H9 (cell line): ENCODE results near the gene MAD2L1. TPM values are rescaled to one million over a fixed set of nuclear protein-coding genes. Genes with fewer than 3 reads are reported as not detected.

Experiments used
- DNase-seq: peaks from one replicate; pipeline ENCODE4 v3.0.0-alpha.2; 2017
- H2AFZ ChIP-seq: one replicate; pipeline ENCODE4 v1.6.1; 2013; ENCODE audit warnings: mild to moderate bottlenecking, low read length, control low read depth, moderate library complexity
- H2AK5ac ChIP-seq: 2 replicates; pipeline ENCODE4 v1.6.1; 2013; ENCODE audit warnings: low read length, control low read depth, mixed read lengths; ENCODE audit not compliant: insufficient read length
- H2BK120ac ChIP-seq: one replicate; pipeline ENCODE4 v1.6.1; 2013; ENCODE audit warnings: low read depth, mild to moderate bottlenecking, low read length, control low read depth, inconsistent platforms; ENCODE audit not compliant: poor library complexity, severe bottlenecking
- H2BK12ac ChIP-seq: 2 replicates; pipeline ENCODE4 v1.6.1; 2013; ENCODE audit warnings: low read length, control low read depth, mixed read lengths, low read depth; ENCODE audit not compliant: insufficient read length
- H2BK15ac ChIP-seq: 2 replicates; pipeline ENCODE4 v1.6.1; 2013; ENCODE audit warnings: low read depth, low read length, control low read depth
- H2BK20ac ChIP-seq: one replicate; pipeline ENCODE4 v1.6.1; 2013; ENCODE audit warnings: low read depth, mild to moderate bottlenecking, low read length, control low read depth, inconsistent platforms; ENCODE audit not compliant: poor library complexity, severe bottlenecking
- H2BK5ac ChIP-seq: 2 replicates; pipeline ENCODE4 v1.6.1; 2013; ENCODE audit warnings: low read length, control low read depth, mixed read lengths; ENCODE audit not compliant: insufficient read length
- H3K14ac ChIP-seq: 2 replicates; pipeline ENCODE4 v1.6.1; 2013; ENCODE audit warnings: low read length, control low read depth; ENCODE audit not compliant: insufficient read depth
- H3K18ac ChIP-seq: 2 replicates; pipeline ENCODE4 v1.6.1; 2013; ENCODE audit warnings: low read depth, mild to moderate bottlenecking, mixed read lengths, low read length, control low read depth; ENCODE audit not compliant: insufficient read length
- H3K23ac ChIP-seq: 2 replicates; pipeline ENCODE4 v1.6.1; 2013; ENCODE audit warnings: low read length, control low read depth, mixed read lengths, low read depth; ENCODE audit not compliant: insufficient read length
- H3K23me2 ChIP-seq: 2 replicates; pipeline ENCODE4 v1.6.1; 2013; ENCODE audit warnings: low read depth, mild to moderate bottlenecking, mixed read lengths, low read length, control low read depth; ENCODE audit not compliant: insufficient read length, poor library complexity, severe bottlenecking
- H3K27ac ChIP-seq: 2 replicates; pipeline ENCODE4 v1.5.1; 2013; ENCODE audit warnings: low read length, control low read depth, mixed read lengths, low read depth; ENCODE audit not compliant: insufficient read length
- H3K27me3 ChIP-seq: 2 replicates; pipeline ENCODE4 v1.6.1; 2013; ENCODE audit warnings: low read length, control low read depth, inconsistent platforms; ENCODE audit not compliant: insufficient read depth
- H3K4ac ChIP-seq: 2 replicates; pipeline ENCODE4 v1.6.1; 2013; ENCODE audit warnings: low read depth, mild to moderate bottlenecking, control low read depth, inconsistent platforms, low read length, moderate library complexity
- H3K4me1 ChIP-seq: 2 replicates; pipeline ENCODE4 v1.6.1; 2013; ENCODE audit warnings: low read length, control low read depth, inconsistent platforms; ENCODE audit not compliant: insufficient read depth
- H3K4me2 ChIP-seq: 2 replicates; pipeline ENCODE4 v1.6.1; 2013; ENCODE audit warnings: low read length, control low read depth, mixed read lengths; ENCODE audit not compliant: insufficient read length, insufficient read depth
- H3K56ac ChIP-seq: 2 replicates; pipeline ENCODE4 v1.6.1; 2013; ENCODE audit warnings: low read depth, mild to moderate bottlenecking, mixed read lengths, low read length, control low read depth; ENCODE audit not compliant: insufficient read length
- H3K79me1 ChIP-seq: 2 replicates; pipeline ENCODE4 v1.6.1; 2013; ENCODE audit warnings: low read depth, mild to moderate bottlenecking, moderate library complexity, low read length, control low read depth, inconsistent platforms; ENCODE audit not compliant: insufficient read depth, poor library complexity, severe bottlenecking
- H3K79me2 ChIP-seq: 2 replicates; pipeline ENCODE4 v1.6.1; 2013; ENCODE audit warnings: low read length, control low read depth, inconsistent platforms; ENCODE audit not compliant: insufficient read depth
- H3K9ac ChIP-seq: 2 replicates; pipeline ENCODE4 v1.6.1; 2013; ENCODE audit warnings: low read length, control low read depth, mixed read lengths; ENCODE audit not compliant: insufficient read length; ENCODE audit errors: extremely low read depth
- H3K9me3 ChIP-seq: one replicate; pipeline ENCODE4 v1.6.1; 2013; ENCODE audit warnings: low read depth, low read length, inconsistent platforms; ENCODE audit not compliant: control insufficient read depth
- H3T11ph ChIP-seq: one replicate; pipeline ENCODE4 v1.6.1; 2013; ENCODE audit warnings: mild to moderate bottlenecking, low read length, control low read depth, inconsistent platforms
- H4K20me1 ChIP-seq: one replicate; pipeline ENCODE4 v1.6.1; 2013; ENCODE audit not compliant: control insufficient read depth, insufficient read length, insufficient read depth
- H4K5ac ChIP-seq: 2 replicates; pipeline ENCODE4 v1.6.1; 2013; ENCODE audit warnings: low read depth, mild to moderate bottlenecking, mixed read lengths, low read length, control low read depth; ENCODE audit not compliant: insufficient read length
- H4K8ac ChIP-seq: replicated peaks from 2 replicates; pipeline ENCODE4 v1.6.1; 2013; ENCODE audit warnings: low read length, control low read depth, mixed read lengths, low read depth; ENCODE audit not compliant: insufficient read length
- H4K91ac ChIP-seq: 2 replicates; pipeline ENCODE4 v1.6.1; 2013; ENCODE audit warnings: low read depth, mild to moderate bottlenecking, moderate library complexity, mixed read lengths, low read length, control low read depth; ENCODE audit not compliant: insufficient read length
- H3K27ac Mint-ChIP-seq, 3 experiments: 2 replicates in 2 of 3; 3 replicates in 1 of 3; pipeline ENCODE4 v1.8.0; 2020 to 2021; ENCODE audit warnings: mixed read lengths in 3 of 3, mild to moderate bottlenecking in 1 of 3, moderate library complexity in 1 of 3
- H3K27me3 Mint-ChIP-seq: 2 replicates; pipeline ENCODE4 v1.8.0; 2021; ENCODE audit warnings: low read depth, mild to moderate bottlenecking, moderate library complexity, mixed read lengths
- H3K36me3 Mint-ChIP-seq, 3 experiments: 2 replicates in 2 of 3; 3 replicates in 1 of 3; pipeline ENCODE4 v1.8.0; 2020 to 2021; ENCODE audit warnings: low read depth in 3 of 3, mixed read lengths in 3 of 3; ENCODE audit not compliant: insufficient read depth in 1 of 3
- H3K4me1 Mint-ChIP-seq, 2 experiments: 2 replicates each; pipeline ENCODE4 v1.8.0; 2020; ENCODE audit warnings: mixed read lengths in 2 of 2
- H3K4me3 Mint-ChIP-seq, 2 experiments: 2 replicates in 1 of 2; 3 replicates in 1 of 2; pipeline ENCODE4 v1.8.0; 2020 to 2021; ENCODE audit warnings: mild to moderate bottlenecking in 2 of 2, mixed read lengths in 2 of 2, moderate library complexity in 1 of 2
- H3K9me3 Mint-ChIP-seq, 2 experiments: 2 replicates in 1 of 2; 3 replicates in 1 of 2; pipeline ENCODE4 v1.8.0; 2020; ENCODE audit warnings: mild to moderate bottlenecking in 2 of 2, mixed read lengths in 2 of 2, moderate library complexity in 1 of 2
- CTCF ChIP-seq: fragments of 200-600 bp; sonication (generic); conservative IDR thresholded peaks from 3 replicates; pipeline ENCODE4 v1.8.0; 2021; ENCODE audit warnings: antibody characterized with exemption, mild to moderate bottlenecking
- WGBS: extraction: QIAGEN DNeasy Blood & Tissue Kit; methylation state at CpG from one replicate; pipeline ENCODE4 v1.1.7; 2013; ENCODE audit warnings: missing lambda C conversion rate, low lambda C conversion rate, mixed read lengths; ENCODE audit not compliant: insufficient read length; ENCODE audit errors: extremely low coverage; 5-methylcytosine and 5-hydroxymethylcytosine counted together
- total RNA-seq: library from RNA; stranded (reverse); gene quantifications from 2 replicates; pipeline ENCODE4 v1.2.1, GENCODE V29; 2021

The MAD2L1 gene
- total RNA-seq, 1 experiment from 2014 or later: 87.2 TPM

GRCh38 chr4:120007896-120008436 lies 58.7 kb downstream of the MAD2L1 start:
- Histone ChIP-seq H3K4me1 (no peaks in the 10 kb centered on the region), H3K4me2 (no peak overlapping the region), H2AFZ (no peak overlapping the region), H3K9ac (no peak overlapping the region), H2AK5ac (no peak overlapping the region), H3K14ac (no peak overlapping the region), H3K56ac (no peak overlapping the region), H2BK120ac (no peak overlapping the region), H3T11ph (no peak overlapping the region), H2BK20ac (no peak overlapping the region), H4K91ac (no peak overlapping the region), H3K27me3 (no peaks in the 10 kb centered on the region; the same call in 1 of the 2 replicates), H3K18ac (no peak overlapping the region), H3K9me3 (no peaks in the 10 kb centered on the region), H2BK15ac (no peak overlapping the region), H3K79me2 (no peaks in the 10 kb centered on the region), H4K20me1 (no peaks in the 10 kb centered on the region), H3K79me1 (no peaks in the 10 kb centered on the region), H3K4ac (no peak overlapping the region), H2BK5ac (no peak overlapping the region), H4K8ac (no peak overlapping the region), H2BK12ac (no peak overlapping the region), H3K27ac (no peak overlapping the region), H3K23ac (no peak overlapping the region), H3K23me2 (no peaks in the 10 kb centered on the region), H4K5ac (no peak overlapping the region)
- no CpG with 5 or more reads among the region's 5 CpGs for WGBS
- Mint-ChIP-seq H3K36me3 (peaks cover 4 to 26% (median 4%) of the 10 kb centered on the region in 3 experiments; a peak in 6 of 7 replicates), H3K4me1 (peaks cover 0 to 3% of the 10 kb centered on the region in 2 experiments; a peak in 1 of 4 replicates), H3K4me3 (no peak overlapping the region), H3K9me3 (peaks cover 0 to 8% of the 10 kb centered on the region in 2 experiments; a peak in 3 of 5 replicates), H3K27me3 (peaks cover 62% of the 10 kb centered on the region), H3K27ac (no peak overlapping the region)
- DNase-seq: no peak
- no peak for TF ChIP-seq CTCF
